Fibroblast of lung (primary cell): ENCODE measurements around the gene FHAD1.

ENCODE experiments used
- CTCF ChIP-seq, 2 donors: IDR thresholded peaks in 1 of 2; conservative IDR thresholded peaks in 1 of 2; 1 replicate in 1 of 2; 2 replicates in 1 of 2; pipeline ENCODE4 v1.5.1; 2011 to 2012; ENCODE audit warnings: low read length in 2 of 2, control low read depth in 1 of 2, inconsistent platforms in 1 of 2, low read depth in 1 of 2, mild to moderate bottlenecking in 1 of 2
- EZH2 ChIP-seq: IDR thresholded peaks from 2 replicates; pipeline ENCODE4 v1.5.1; 2012; ENCODE audit warnings: low read length, control low read depth, mild to moderate bottlenecking; ENCODE audit errors: missing control alignments

DNA sequence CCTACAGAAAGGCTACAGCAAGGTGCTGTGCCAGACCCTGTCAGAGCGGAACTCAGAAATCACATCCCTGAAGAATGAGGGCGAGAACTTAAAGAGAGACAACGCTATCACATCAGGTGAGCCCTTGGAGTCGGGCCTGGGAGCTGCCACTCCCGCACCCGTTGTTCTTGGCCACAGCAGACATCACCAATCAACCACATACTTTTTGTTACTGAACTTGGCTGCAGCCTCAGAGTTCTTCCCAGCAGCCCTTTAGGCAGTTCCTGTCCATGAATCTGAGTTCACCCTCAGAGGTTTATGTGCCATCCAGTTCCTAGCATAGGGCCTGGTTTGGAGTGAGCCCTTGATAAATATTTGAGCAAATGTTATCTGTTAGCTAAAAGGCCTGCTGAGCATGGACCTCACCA is 61.6 kb downstream of the FHAD1 start:
- no peak for TF ChIP-seq CTCF (conservative IDR thresholded peaks at IDR 0.05 in 1 of 2, IDR thresholded peaks at IDR 0.05 in 1 of 2; ENCODE audit: low read depth in 1 of 2, low read length in 2 of 2)
- no peak for TF ChIP-seq EZH2
